ENCODE results near the gene MEIS3. TPM values are rescaled to one million over a fixed set of nuclear protein-coding genes. Genes with fewer than 3 reads are reported as not detected.

The MEIS3 gene
- total RNA-seq, 1 experiment from 2014 or later, result 35.8 TPM

DNA sequence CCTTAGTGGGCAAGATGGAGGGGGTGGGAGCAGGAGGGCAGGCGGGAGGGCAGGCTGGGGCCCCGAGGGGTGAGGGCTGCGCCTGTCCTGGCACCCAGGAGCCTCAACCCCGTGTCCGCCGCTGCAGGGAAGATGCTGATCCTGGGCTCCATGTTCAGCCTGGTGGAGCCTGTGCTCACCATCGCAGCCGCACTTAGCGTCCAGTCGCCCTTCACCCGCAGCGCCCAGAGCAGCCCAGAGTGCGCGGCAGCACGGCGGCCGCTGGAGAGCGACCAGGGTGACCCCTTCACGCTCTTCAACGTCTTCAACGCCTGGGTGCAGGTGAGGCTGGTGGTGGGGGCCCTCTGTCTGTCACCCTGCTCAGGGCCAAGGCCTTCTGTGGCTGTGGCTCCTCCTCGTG lies 46.7 kb downstream of the MEIS3 start:
- peaks cover 25 to 54% of the 10 kb centered on the region in 2 experiments; a peak in 3 of 4 replicates for H3K36me3 ChIP-seq (ENCODE audit: control insufficient read depth in 1 of 2, insufficient read depth in 2 of 2, low read length in 2 of 2)
- CTCF ChIA-PET, result no interaction called here
- H3K27me3 ChIP-seq (ENCODE audit: insufficient read depth, low read length), result no peaks in the 10 kb centered on the region

More for the DNA sequence above, 46.7 kb downstream of the MEIS3 start:
- H3K9ac ChIP-seq (ENCODE audit: low read length), result no peak overlapping the region
- POLR2A ChIA-PET, result no interaction called here
- no peaks in the 10 kb centered on the region for H4K20me1 ChIP-seq (ENCODE audit: insufficient read depth)
- RAD21 ChIA-PET (ENCODE audit: low non-redundant PET in 1 of 2, low total read pairs in 2 of 2, uncharacterized antibody in 2 of 2, unreplicated experiment in 2 of 2), result no interaction called here
- H2AFZ ChIP-seq (ENCODE audit: low read depth, low read length, poor library complexity, severe bottlenecking), result no peak overlapping the region
- no TSS peak for BruUV-seq (replicated peaks)
- DNase-seq (ENCODE audit: low read depth, low spot score), result no peak
- no peak overlapping the region for H3K4me3 ChIP-seq (replicated peaks in 1 of 2; ENCODE audit: low read depth in 1 of 2, low read length in 2 of 2)
- no peak for ATAC-seq
- H3K4me1 ChIP-seq (ENCODE audit: control insufficient read depth in 1 of 2, insufficient read depth in 2 of 2, low read length in 2 of 2), result no peaks in the 10 kb centered on the region
- TF ChIP-seq SRF (IDR thresholded peaks at IDR 0.05; ENCODE audit: low read depth) (no peak), FOSL1 (IDR thresholded peaks at IDR 0.05; ENCODE audit: low read depth) (no peak), ZFX (IDR thresholded peaks at IDR 0.05) (no peak), TCF7L2 (IDR thresholded peaks at IDR 0.05; ENCODE audit: borderline replicate concordance, extremely low read depth, insufficient read depth, insufficient read length) (no peak), ELF1 (IDR thresholded peaks at IDR 0.05; ENCODE audit: borderline replicate concordance, low read depth) (no peak), SP1 (IDR thresholded peaks at IDR 0.05; ENCODE audit: low read depth) (no peak)
- TF ChIP-seq, protein P1, sequence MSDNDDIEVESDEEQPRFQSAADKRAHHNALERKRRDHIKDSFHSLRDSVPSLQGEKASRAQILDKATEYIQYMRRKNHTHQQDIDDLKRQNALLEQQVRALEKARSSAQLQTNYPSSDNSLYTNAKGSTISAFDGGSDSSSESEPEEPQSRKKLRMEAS (IDR thresholded peaks at IDR 0.05), result no peak
- TF ChIP-seq, protein P2, sequence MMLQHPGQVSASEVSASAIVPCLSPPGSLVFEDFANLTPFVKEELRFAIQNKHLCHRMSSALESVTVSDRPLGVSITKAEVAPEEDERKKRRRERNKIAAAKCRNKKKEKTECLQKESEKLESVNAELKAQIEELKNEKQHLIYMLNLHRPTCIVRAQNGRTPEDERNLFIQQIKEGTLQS (IDR thresholded peaks at IDR 0.05), result no peak
- TF ChIP-seq, protein P3, sequence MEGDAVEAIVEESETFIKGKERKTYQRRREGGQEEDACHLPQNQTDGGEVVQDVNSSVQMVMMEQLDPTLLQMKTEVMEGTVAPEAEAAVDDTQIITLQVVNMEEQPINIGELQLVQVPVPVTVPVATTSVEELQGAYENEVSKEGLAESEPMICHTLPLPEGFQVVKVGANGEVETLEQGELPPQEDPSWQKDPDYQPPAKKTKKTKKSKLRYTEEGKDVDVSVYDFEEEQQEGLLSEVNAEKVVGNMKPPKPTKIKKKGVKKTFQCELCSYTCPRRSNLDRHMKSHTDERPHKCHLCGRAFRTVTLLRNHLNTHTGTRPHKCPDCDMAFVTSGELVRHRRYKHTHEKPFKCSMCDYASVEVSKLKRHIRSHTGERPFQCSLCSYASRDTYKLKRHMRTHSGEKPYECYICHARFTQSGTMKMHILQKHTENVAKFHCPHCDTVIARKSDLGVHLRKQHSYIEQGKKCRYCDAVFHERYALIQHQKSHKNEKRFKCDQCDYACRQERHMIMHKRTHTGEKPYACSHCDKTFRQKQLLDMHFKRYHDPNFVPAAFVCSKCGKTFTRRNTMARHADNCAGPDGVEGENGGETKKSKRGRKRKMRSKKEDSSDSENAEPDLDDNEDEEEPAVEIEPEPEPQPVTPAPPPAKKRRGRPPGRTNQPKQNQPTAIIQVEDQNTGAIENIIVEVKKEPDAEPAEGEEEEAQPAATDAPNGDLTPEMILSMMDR (IDR thresholded peaks at IDR 0.05 in 2 of 3, conservative IDR thresholded peaks at IDR 0.05 in 1 of 3; ENCODE audit: borderline replicate concordance in 1 of 3, insufficient read depth in 1 of 3, low read depth in 2 of 3, low read length in 2 of 3), result no peak
- H3K9me3 ChIP-seq (ENCODE audit: control insufficient read depth in 1 of 2, insufficient read depth in 1 of 2, low read depth in 1 of 2, low read length in 2 of 2), result no peaks in the 10 kb centered on the region
- peaks cover 7% of the 10 kb centered on the region; the same call in 1 of the 2 replicates for H3K79me2 ChIP-seq (ENCODE audit: insufficient read depth, low read length)
- H3K27ac ChIP-seq (ENCODE audit: low read depth, low read length), result no peak overlapping the region
- H3K9me2 ChIP-seq (ENCODE audit: insufficient read depth), result no peaks in the 10 kb centered on the region
- H3K4me2 ChIP-seq (ENCODE audit: low read length), result no peak overlapping the region
- intact Hi-C loops (cut with micrococcal nuclease), result no loop called here
